IPS-18c (cell line): ENCODE data around the gene BMF.
"Not testable (repeated sequence)": the region's sequence is repeated elsewhere in the genome, so short reads cannot be mapped to it uniquely, and the experiment has no call there.

ENCODE experiments used
- H3K4me3 ChIP-seq: 2 replicates; pipeline ENCODE4 v1.7.0; 2013; ENCODE audit warnings: low read depth, mild to moderate bottlenecking, low read length, moderate library complexity; ENCODE audit not compliant: insufficient read depth
- H3K9me3 ChIP-seq: one replicate; pipeline ENCODE4 v1.6.1; 2013; ENCODE audit warnings: mild to moderate bottlenecking, low read length, moderate library complexity; ENCODE audit not compliant: control insufficient read depth, insufficient read depth

Gene BMF

GRCh38 chr15:40133544-40133943, 24.9 kb upstream of the BMF start:
- no peak overlapping the region for H3K4me3 ChIP-seq

GRCh38 chr15:40130799-40131502, 22.3 kb upstream of the BMF start:
- H3K4me3 ChIP-seq: no peak overlapping the region
- no peaks in the 10 kb centered on the region for H3K9me3 ChIP-seq

More at GRCh38 chr15:40133544-40133943, 24.9 kb upstream of the BMF start:
- H3K9me3 ChIP-seq: no peaks in the 10 kb centered on the region

- H3K9me3 ChIP-seq: no peaks in the 10 kb centered on the region
- H3K4me3 ChIP-seq: no peak overlapping the region
These were observed 21.4 kb upstream of the BMF start for GRCh38 chr15:40130118-40130517.

- H3K4me3 ChIP-seq: no peak overlapping the region
- no peaks in the 10 kb centered on the region for H3K9me3 ChIP-seq
These were observed 20.3 kb upstream of the BMF start for GRCh38 chr15:40128766-40129660.

- H3K9me3 ChIP-seq: no peaks in the 10 kb centered on the region
- H3K4me3 ChIP-seq: no peak overlapping the region
These were observed 17.3 kb upstream of the BMF start for GRCh38 chr15:40125950-40126349.

GRCh38 chr15:40124807-40125285, 16.2 kb upstream of the BMF start:
- not testable (repeated sequence) for H3K9me3 ChIP-seq, H3K4me3 ChIP-seq

- not testable (repeated sequence) for H3K4me3 ChIP-seq, H3K9me3 ChIP-seq
These were observed 15.7 kb upstream of the BMF start for GRCh38 chr15:40124333-40124732.

GRCh38 chr15:40123863-40124262, 15.2 kb upstream of the BMF start:
- not testable (repeated sequence) for H3K4me3 ChIP-seq, H3K9me3 ChIP-seq

- not testable (repeated sequence) for H3K4me3 ChIP-seq, H3K9me3 ChIP-seq
These were observed 14.3 kb upstream of the BMF start for GRCh38 chr15:40122989-40123388.

- Histone ChIP-seq H3K9me3 (no peaks in the 10 kb centered on the region), H3K4me3 (no peak overlapping the region)
These were observed 13.4 kb upstream of the BMF start for GRCh38 chr15:40121911-40122638.

- H3K9me3 ChIP-seq: no peaks in the 10 kb centered on the region
These were observed 9.8 kb upstream of the BMF start for GRCh38 chr15:40118473-40118872.

GRCh38 chr15:40115670-40116093, 7.0 kb upstream of the BMF start:
- 0 out of 2 replicates have a peak overlapping the region, but pooled peaks have one; percentile 24 for H3K4me3 ChIP-seq
- no peaks in the 10 kb centered on the region for H3K9me3 ChIP-seq

More at GRCh38 chr15:40118473-40118872, 9.8 kb upstream of the BMF start:
- no peak overlapping the region for H3K4me3 ChIP-seq

- not testable (repeated sequence) for H3K9me3 ChIP-seq, H3K4me3 ChIP-seq
These were observed 6.4 kb upstream of the BMF start for GRCh38 chr15:40115106-40115505.

- H3K4me3 ChIP-seq: no peak overlapping the region
These were observed 5.5 kb upstream of the BMF start for GRCh38 chr15:40114218-40114617.

GRCh38 chr15:40112789-40113188, 4.1 kb upstream of the BMF start:
- Histone ChIP-seq H3K4me3 (no peak overlapping the region), H3K9me3 (no peaks in the 10 kb centered on the region)

More at GRCh38 chr15:40114218-40114617, 5.5 kb upstream of the BMF start:
- no peaks in the 10 kb centered on the region for H3K9me3 ChIP-seq

- no peak overlapping the region for H3K4me3 ChIP-seq
- no peaks in the 10 kb centered on the region for H3K9me3 ChIP-seq
These were observed 3.2 kb upstream of the BMF start for GRCh38 chr15:40111888-40112287.

GRCh38 chr15:40110866-40111550, 2.3 kb upstream of the BMF start:
- no peak overlapping the region; the same call in 1 of the 2 replicates for H3K4me3 ChIP-seq
- no peaks in the 10 kb centered on the region for H3K9me3 ChIP-seq
